ENCODE data around the gene NCR1.
"Not testable (repeated sequence)": the region's sequence is repeated elsewhere in the genome, so short reads cannot be mapped to it uniquely, and the experiment has no call there.

NCR1 gene, protein sequence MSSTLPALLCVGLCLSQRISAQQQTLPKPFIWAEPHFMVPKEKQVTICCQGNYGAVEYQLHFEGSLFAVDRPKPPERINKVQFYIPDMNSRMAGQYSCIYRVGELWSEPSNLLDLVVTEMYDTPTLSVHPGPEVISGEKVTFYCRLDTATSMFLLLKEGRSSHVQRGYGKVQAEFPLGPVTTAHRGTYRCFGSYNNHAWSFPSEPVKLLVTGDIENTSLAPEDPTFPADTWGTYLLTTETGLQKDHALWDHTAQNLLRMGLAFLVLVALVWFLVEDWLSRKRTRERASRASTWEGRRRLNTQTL

DNA sequence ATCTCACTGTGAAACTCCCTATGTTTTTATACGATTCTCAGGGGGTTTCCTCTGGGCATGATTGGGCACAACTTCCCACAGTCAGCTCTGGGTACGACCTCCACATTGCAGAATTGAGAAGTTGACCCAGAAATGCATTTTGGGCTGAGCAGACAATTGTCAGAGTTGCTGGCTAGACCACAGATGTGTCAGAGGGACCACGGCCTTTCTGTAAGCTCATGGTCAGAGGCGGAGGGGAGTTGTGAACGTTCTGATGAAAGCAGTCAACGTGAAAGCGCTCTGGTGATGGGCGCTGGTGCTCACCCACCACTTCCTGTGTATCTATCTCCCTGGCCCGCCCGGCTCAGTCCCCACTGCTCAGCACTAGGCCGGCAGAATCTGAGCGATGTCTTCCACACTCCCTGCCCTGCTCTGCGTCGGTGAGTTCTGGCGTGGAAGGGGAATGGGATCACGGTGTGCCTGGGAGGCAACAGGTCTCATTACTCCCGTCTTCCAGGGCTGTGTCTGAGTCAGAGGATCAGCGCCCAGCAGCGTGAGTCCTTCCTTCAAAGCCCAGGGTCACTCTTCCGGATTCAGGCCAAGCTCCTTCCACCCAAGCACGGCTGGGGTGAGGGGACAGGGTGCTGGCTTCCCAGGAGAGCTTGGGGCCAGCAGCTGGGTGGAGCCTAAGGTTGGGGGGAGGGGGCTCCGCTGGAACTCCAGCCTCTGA is at the start of gene NCR1:
NCR1 (plus strand) TSS at position 346 of the 709 bp plus-strand sequence; CDS start at position 386, 40 bp downstream.
- Histone ChIP-seq H3K27ac (ENCODE audit: low read depth, low read length) (no peak within 1 kb of the TSS), H3K9ac (ENCODE audit: low read length in 5 of 5) (no peak within 1 kb of the TSS), H3K27me3 (ENCODE audit: control insufficient read depth in 5 of 5, insufficient read depth in 4 of 5, low read length in 5 of 5) (peaks cover 4 to 12% (median 8%) of the 10 kb centered on the region in 5 donors), H3K9me3 (ENCODE audit: control insufficient read depth in 5 of 5, low read length in 5 of 5) (peaks cover 0 to 3% (median 0%) of the 10 kb centered on the region in 5 donors), H3K4me1 (ENCODE audit: control insufficient read depth in 5 of 5, insufficient read depth in 5 of 5, low read length in 5 of 5) (no peaks in the 10 kb centered on the region), H3K4me3 (ENCODE audit: low read depth in 1 of 5, low read length in 5 of 5) (no peak within 1 kb of the TSS), H3K36me3 (ENCODE audit: control insufficient read depth in 5 of 5, insufficient read depth in 5 of 5, low read length in 5 of 5) (no peaks in the 10 kb centered on the region)

DNA sequence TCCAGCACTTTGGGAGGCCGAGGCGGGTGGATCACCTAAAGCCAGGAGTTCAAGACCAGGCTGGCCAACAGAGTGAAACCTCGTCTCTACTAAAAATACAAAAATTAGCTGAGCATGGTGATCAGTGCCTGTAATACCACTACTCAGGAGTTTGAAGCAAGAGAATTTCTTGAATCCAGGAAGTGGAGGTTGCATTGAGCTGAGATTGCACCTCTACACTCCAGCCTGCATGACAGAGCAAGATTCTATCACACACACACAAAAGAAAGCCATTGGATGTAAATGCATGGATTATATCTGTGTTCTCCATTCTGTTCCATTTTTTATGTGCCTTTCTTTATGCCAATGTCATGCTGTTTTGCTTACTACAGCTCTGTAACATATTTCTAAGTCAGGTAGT is 47.5 kb upstream of the NCR1 start:
- not testable (repeated sequence) for H3K36me3 ChIP-seq (ENCODE audit: control insufficient read depth in 5 of 5, insufficient read depth in 5 of 5, low read length in 5 of 5); H3K9me3 ChIP-seq (ENCODE audit: control insufficient read depth in 5 of 5, low read length in 5 of 5); H3K4me3 ChIP-seq (ENCODE audit: low read depth in 1 of 5, low read length in 5 of 5); H3K27ac ChIP-seq (ENCODE audit: low read depth, low read length); H3K9ac ChIP-seq (ENCODE audit: low read length in 5 of 5); H3K27me3 ChIP-seq (ENCODE audit: control insufficient read depth in 5 of 5, insufficient read depth in 4 of 5, low read length in 5 of 5); H3K4me1 ChIP-seq (ENCODE audit: control insufficient read depth in 5 of 5, insufficient read depth in 5 of 5, low read length in 5 of 5)

DNA sequence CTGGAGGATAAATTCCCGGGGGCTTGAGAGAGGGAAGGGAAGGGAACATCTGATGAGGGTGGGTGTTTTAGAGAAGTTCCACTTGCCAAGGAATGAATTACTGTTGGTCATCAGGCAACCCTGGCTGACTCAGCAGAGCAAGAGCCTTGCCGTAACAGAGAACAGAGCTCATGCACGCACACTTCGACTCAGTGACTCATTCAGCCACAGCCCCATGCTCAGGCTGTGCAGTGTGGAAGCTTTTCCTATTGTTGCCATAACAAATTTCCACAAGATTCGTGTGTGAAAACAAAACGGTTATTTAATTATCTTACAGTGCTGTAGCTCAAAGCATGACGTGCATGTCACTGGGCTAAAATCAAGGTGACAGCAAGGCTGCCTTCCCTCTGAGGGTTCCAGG is 46.5 kb upstream of the NCR1 start:
- H3K9ac ChIP-seq (ENCODE audit: low read length in 5 of 5) = not testable (repeated sequence)

DNA sequence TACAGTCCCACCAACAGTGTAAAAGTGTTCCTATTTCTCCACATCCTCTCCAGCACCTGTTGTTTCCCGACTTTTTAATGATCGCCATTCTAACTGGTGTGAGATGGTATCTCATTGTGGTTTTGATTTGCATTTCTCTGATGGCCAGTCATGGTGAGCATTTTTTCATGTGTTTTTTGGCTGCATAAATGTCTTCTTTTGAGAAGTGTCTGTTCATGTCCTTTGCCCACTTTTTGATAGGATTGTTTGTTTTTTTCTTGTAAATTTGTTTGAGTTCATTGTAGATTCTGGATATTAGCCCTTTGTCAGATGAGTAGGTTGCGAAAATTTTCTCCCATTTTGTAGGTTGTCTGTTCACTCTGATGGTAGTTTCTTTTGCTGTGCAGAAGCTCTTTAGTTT is 42.5 kb upstream of the NCR1 start:
- not testable (repeated sequence) for H3K27ac ChIP-seq (ENCODE audit: low read depth, low read length); H3K9ac ChIP-seq (ENCODE audit: low read length in 5 of 5); H3K4me1 ChIP-seq (ENCODE audit: control insufficient read depth in 5 of 5, insufficient read depth in 5 of 5, low read length in 5 of 5); H3K27me3 ChIP-seq (ENCODE audit: control insufficient read depth in 5 of 5, insufficient read depth in 4 of 5, low read length in 5 of 5); H3K4me3 ChIP-seq (ENCODE audit: low read depth in 1 of 5, low read length in 5 of 5); H3K9me3 ChIP-seq (ENCODE audit: control insufficient read depth in 5 of 5, low read length in 5 of 5); H3K36me3 ChIP-seq (ENCODE audit: control insufficient read depth in 5 of 5, insufficient read depth in 5 of 5, low read length in 5 of 5)

More for the DNA sequence above, 46.5 kb upstream of the NCR1 start:
- H3K4me1 ChIP-seq (ENCODE audit: control insufficient read depth in 5 of 5, insufficient read depth in 5 of 5, low read length in 5 of 5); H3K9me3 ChIP-seq (ENCODE audit: control insufficient read depth in 5 of 5, low read length in 5 of 5); H3K27ac ChIP-seq (ENCODE audit: low read depth, low read length); H3K27me3 ChIP-seq (ENCODE audit: control insufficient read depth in 5 of 5, insufficient read depth in 4 of 5, low read length in 5 of 5); H3K4me3 ChIP-seq (ENCODE audit: low read depth in 1 of 5, low read length in 5 of 5); H3K36me3 ChIP-seq (ENCODE audit: control insufficient read depth in 5 of 5, insufficient read depth in 5 of 5, low read length in 5 of 5): not testable (repeated sequence)

DNA sequence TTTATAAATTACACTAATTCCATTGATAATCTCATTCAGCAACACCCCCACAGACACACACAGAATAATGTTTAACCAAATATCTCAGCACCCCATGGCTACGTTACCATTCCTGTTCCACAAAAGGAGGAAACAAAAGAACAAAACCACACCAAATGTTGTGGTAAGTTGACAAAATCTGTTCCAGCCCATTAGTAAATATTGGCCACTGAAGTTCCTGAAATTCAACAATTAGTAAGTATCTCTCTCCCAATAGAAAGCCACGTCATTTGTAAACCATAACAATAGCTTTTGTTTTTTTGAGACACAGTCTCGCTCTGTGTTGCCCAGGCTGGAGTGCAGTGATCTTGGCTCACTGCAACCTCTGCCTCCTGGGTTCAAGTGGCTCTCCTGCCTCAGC is 34.3 kb upstream of the NCR1 start:
- Histone ChIP-seq H3K4me3 (ENCODE audit: low read depth in 1 of 5, low read length in 5 of 5) (no peak overlapping the region), H3K9me3 (ENCODE audit: control insufficient read depth in 5 of 5, low read length in 5 of 5) (peaks cover 0 to 3% (median 2%) of the 10 kb centered on the region in 5 donors), H3K4me1 (ENCODE audit: control insufficient read depth in 5 of 5, insufficient read depth in 5 of 5, low read length in 5 of 5) (peaks cover 0 to 7% (median 0%) of the 10 kb centered on the region in 5 donors), H3K36me3 (ENCODE audit: control insufficient read depth in 5 of 5, insufficient read depth in 5 of 5, low read length in 5 of 5) (no peaks in the 10 kb centered on the region), H3K27me3 (ENCODE audit: control insufficient read depth in 5 of 5, insufficient read depth in 4 of 5, low read length in 5 of 5) (no peaks in the 10 kb centered on the region), H3K27ac (ENCODE audit: low read depth, low read length) (no peak overlapping the region), H3K9ac (ENCODE audit: low read length in 5 of 5) (no peak overlapping the region)

DNA sequence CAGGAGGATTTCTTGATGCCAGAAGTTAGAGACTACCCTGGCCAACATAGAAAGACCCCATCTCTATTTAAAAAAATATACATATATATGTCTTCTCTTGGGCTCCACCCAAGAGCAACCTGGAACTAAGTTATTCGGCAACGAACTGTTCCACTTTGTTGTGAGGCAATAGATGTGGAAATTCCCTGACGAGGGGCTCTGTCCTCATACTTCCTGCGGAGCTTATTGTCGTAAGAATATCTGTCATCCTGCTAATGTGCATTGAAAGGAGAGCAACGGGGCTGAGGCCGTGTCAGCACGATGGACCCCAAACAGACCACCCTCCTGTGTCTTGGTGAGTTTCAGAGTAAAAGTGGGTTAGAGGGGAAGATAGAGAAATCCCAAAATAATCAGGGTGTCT is 32.0 kb upstream of the NCR1 start, which contains the start of gene FCAR:
FCAR (plus strand) TSS at position 246 of the 400 bp plus-strand sequence; CDS start at position 301, 55 bp downstream.
- no peaks in the 10 kb centered on the region for H3K36me3 ChIP-seq (ENCODE audit: control insufficient read depth in 5 of 5, insufficient read depth in 5 of 5, low read length in 5 of 5)
- no peak within 1 kb of the TSS for H3K4me3 ChIP-seq (ENCODE audit: low read depth in 1 of 5, low read length in 5 of 5)
- no peaks in the 10 kb centered on the region for H3K9me3 ChIP-seq (ENCODE audit: control insufficient read depth in 5 of 5, low read length in 5 of 5)
- H3K4me1 ChIP-seq (ENCODE audit: control insufficient read depth in 5 of 5, insufficient read depth in 5 of 5, low read length in 5 of 5) = peaks cover 0 to 7% (median 0%) of the 10 kb centered on the region in 5 donors
- H3K27me3 ChIP-seq (ENCODE audit: control insufficient read depth in 5 of 5, insufficient read depth in 4 of 5, low read length in 5 of 5) = no peaks in the 10 kb centered on the region
- no peak within 1 kb of the TSS for H3K27ac ChIP-seq (ENCODE audit: low read depth, low read length)
- H3K9ac ChIP-seq (ENCODE audit: low read length in 5 of 5) = no peak within 1 kb of the TSS

DNA sequence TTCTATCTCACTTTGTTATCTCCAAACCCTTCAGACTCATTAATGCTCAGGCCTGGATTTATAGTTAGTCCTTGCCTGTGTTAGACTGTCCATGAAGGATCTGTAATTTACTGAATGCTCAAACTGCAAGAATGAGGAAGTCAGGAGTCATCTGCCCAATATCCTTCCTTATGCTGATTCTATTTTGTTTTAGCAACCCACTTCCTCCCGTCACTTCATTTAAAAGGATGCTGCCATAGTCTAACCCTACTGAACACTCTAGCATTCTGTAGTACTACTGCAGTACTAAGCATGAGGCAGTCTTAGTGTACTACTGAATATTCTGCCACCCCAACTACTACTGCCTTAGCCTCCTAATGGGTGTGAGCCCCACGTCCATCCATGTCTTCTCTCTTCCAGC is 30.4 kb upstream of the NCR1 start:
- Histone ChIP-seq H3K9me3 (ENCODE audit: control insufficient read depth in 5 of 5, low read length in 5 of 5) (no peaks in the 10 kb centered on the region), H3K27me3 (ENCODE audit: control insufficient read depth in 5 of 5, insufficient read depth in 4 of 5, low read length in 5 of 5) (no peaks in the 10 kb centered on the region), H3K4me1 (ENCODE audit: control insufficient read depth in 5 of 5, insufficient read depth in 5 of 5, low read length in 5 of 5) (peaks cover 0 to 7% (median 0%) of the 10 kb centered on the region in 5 donors), H3K36me3 (ENCODE audit: control insufficient read depth in 5 of 5, insufficient read depth in 5 of 5, low read length in 5 of 5) (no peaks in the 10 kb centered on the region), H3K4me3 (ENCODE audit: low read depth in 1 of 5, low read length in 5 of 5) (no peak overlapping the region), H3K9ac (ENCODE audit: low read length in 5 of 5) (no peak overlapping the region), H3K27ac (ENCODE audit: low read depth, low read length) (no peak overlapping the region)

DNA sequence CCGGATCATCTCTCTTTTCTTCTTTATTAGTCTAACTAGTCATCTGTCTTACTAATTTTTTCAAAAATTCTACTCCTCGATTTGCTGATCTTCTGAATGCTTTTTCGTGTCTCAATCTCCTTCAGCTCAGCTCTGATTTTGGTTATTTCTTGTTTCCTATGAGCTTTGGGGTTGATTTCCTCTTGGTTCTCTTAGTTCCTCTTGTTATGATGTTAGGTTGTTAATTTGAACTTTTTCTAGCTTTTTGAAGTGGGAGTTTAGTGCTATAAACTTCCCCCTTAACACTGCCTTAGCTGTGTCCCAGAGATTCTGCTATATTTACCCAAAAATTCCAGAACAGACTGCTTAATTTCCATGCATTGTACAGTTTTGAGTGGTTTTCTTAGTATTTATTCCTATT is 28.5 kb upstream of the NCR1 start:
- Histone ChIP-seq H3K4me1 (ENCODE audit: control insufficient read depth in 5 of 5, insufficient read depth in 5 of 5, low read length in 5 of 5) (peaks cover 0 to 7% (median 0%) of the 10 kb centered on the region in 5 donors), H3K27me3 (ENCODE audit: control insufficient read depth in 5 of 5, insufficient read depth in 4 of 5, low read length in 5 of 5) (peaks cover 5 to 8% (median 6%) of the 10 kb centered on the region in 5 donors), H3K4me3 (ENCODE audit: low read depth in 1 of 5, low read length in 5 of 5) (no peak overlapping the region), H3K36me3 (ENCODE audit: control insufficient read depth in 5 of 5, insufficient read depth in 5 of 5, low read length in 5 of 5) (no peaks in the 10 kb centered on the region), H3K9me3 (ENCODE audit: control insufficient read depth in 5 of 5, low read length in 5 of 5) (no peaks in the 10 kb centered on the region), H3K9ac (ENCODE audit: low read length in 5 of 5) (no peak overlapping the region), H3K27ac (ENCODE audit: low read depth, low read length) (no peak overlapping the region)

DNA sequence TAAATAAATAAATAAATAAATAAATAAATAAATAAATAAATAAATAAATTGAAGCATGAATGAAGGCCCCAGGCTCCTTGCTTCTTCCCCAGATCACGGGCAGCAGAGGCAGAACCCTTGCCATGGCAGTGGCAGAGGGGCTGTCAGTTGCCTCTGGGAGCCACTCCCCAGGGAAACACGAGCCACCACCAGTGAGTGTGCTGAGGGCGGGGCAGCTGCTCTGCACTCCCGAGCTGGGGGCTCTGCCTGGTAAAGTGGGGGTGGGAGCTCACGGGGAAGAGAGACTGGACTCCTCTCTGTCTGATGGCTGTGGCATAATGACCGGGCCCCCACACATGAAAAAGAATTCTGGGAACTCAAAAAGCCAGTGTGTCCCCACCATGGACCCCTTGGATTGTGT is 24.1 kb upstream of the NCR1 start:
- H3K27me3 ChIP-seq (ENCODE audit: control insufficient read depth in 5 of 5, insufficient read depth in 4 of 5, low read length in 5 of 5) = peaks cover 7 to 12% (median 9%) of the 10 kb centered on the region in 5 donors
- H3K27ac ChIP-seq (ENCODE audit: low read depth, low read length) = no peak overlapping the region
- H3K9me3 ChIP-seq (ENCODE audit: control insufficient read depth in 5 of 5, low read length in 5 of 5) = no peaks in the 10 kb centered on the region
- no peak overlapping the region for H3K9ac ChIP-seq (ENCODE audit: low read length in 5 of 5)
- H3K36me3 ChIP-seq (ENCODE audit: control insufficient read depth in 5 of 5, insufficient read depth in 5 of 5, low read length in 5 of 5) = no peaks in the 10 kb centered on the region
- no peaks in the 10 kb centered on the region for H3K4me1 ChIP-seq (ENCODE audit: control insufficient read depth in 5 of 5, insufficient read depth in 5 of 5, low read length in 5 of 5)
- no peak overlapping the region for H3K4me3 ChIP-seq (ENCODE audit: low read depth in 1 of 5, low read length in 5 of 5)

DNA sequence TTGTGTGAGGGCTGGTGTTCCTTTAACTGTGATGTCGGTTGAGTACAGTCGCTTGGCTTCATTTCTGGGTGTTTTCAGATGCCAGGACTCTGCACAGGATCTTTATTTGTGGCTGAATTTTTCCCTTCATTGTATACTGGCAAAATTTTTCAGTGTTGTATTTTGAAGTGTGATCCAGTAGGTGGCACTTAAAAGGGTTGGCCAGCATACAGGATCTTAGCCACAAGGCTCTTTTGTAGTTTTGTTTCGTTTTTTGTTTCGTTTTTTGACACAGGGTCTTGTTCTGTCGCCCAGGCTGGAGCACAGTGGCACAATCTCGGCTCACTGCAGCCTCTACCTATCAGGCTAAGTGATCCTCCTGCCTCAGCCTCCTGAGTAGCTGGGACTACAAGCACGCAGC is 23.2 kb upstream of the NCR1 start:
- H3K27ac ChIP-seq (ENCODE audit: low read depth, low read length) = no peak overlapping the region
- peaks cover 7 to 12% (median 9%) of the 10 kb centered on the region in 5 donors for H3K27me3 ChIP-seq (ENCODE audit: control insufficient read depth in 5 of 5, insufficient read depth in 4 of 5, low read length in 5 of 5)
- no peaks in the 10 kb centered on the region for H3K4me1 ChIP-seq (ENCODE audit: control insufficient read depth in 5 of 5, insufficient read depth in 5 of 5, low read length in 5 of 5)
- no peaks in the 10 kb centered on the region for H3K36me3 ChIP-seq (ENCODE audit: control insufficient read depth in 5 of 5, insufficient read depth in 5 of 5, low read length in 5 of 5)
- H3K4me3 ChIP-seq (ENCODE audit: low read depth in 1 of 5, low read length in 5 of 5) = no peak overlapping the region
- no peaks in the 10 kb centered on the region for H3K9me3 ChIP-seq (ENCODE audit: control insufficient read depth in 5 of 5, low read length in 5 of 5)
- H3K9ac ChIP-seq (ENCODE audit: low read length in 5 of 5) = no peak overlapping the region
